IgD-negative memory B cell (primary cell): ENCODE data around the gene MEI1. TPM values are rescaled to one million over a fixed set of nuclear protein-coding genes. Genes with fewer than 3 reads are reported as not detected.

Experiments
- H3K27ac Mint-ChIP-seq, 3 donors: one replicate each; pipeline ENCODE4 v1.8.0; 2020 to 2022; ENCODE audit warnings: mild to moderate bottlenecking in 3 of 3, mixed read lengths in 3 of 3, moderate library complexity in 1 of 3
- H3K27me3 Mint-ChIP-seq: one replicate; pipeline ENCODE4 v1.8.0; 2021; ENCODE audit warnings: mixed read lengths
- H3K36me3 Mint-ChIP-seq: one replicate; pipeline ENCODE4 v1.8.0; 2020; ENCODE audit warnings: mild to moderate bottlenecking, mixed read lengths
- H3K4me1 Mint-ChIP-seq, 3 donors: one replicate each; pipeline ENCODE4 v1.8.0; 2020 to 2022; ENCODE audit warnings: mixed read lengths in 3 of 3, mild to moderate bottlenecking in 1 of 3
- H3K4me3 Mint-ChIP-seq, 4 donors: one replicate each; pipeline ENCODE4 v1.8.0; 2020 to 2022; ENCODE audit warnings: mild to moderate bottlenecking in 4 of 4, mixed read lengths in 4 of 4, moderate library complexity in 3 of 4
- H3K9me3 Mint-ChIP-seq, 3 donors: one replicate each; pipeline ENCODE4 v1.8.0; 2020 to 2021; ENCODE audit warnings: mixed read lengths in 3 of 3, mild to moderate bottlenecking in 1 of 3
- polyA plus RNA-seq: library from polyadenylated mRNA; unstranded; fragments of 300-500 nt; fragmentation: Illumina TruSeq; gene quantifications from one replicate; pipeline ENCODE4 v1.2.3, GENCODE V29; 2021

MEI1 gene
- polyA plus RNA-seq, 1 donor from 2014 or later, result 105 TPM

DNA sequence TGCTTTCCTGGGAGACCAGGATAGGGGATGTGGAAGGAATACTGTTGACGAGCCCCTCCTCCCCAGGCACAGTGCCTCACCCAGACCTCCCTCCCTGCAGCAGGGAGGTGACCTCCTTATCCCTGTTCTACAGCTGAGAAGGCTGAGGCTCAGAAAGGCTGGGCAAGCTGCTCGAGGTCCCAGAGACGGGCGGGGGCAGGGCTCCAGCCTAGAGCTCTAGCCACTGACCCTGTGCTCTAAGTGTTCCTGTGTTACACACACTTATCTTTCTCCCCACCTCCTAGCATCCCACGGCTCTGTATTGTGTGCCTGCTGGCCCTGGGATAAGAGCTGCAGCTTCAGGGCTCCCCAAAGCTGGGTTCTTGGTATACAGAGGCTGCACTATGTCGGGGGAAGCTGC lies 109.1 kb downstream of the MEI1 start:
- Mint-ChIP-seq H3K36me3 (peaks cover 8% of the 10 kb centered on the region), H3K4me1 (peaks cover 2 to 8% (median 6%) of the 10 kb centered on the region in 3 donors), H3K4me3 (no peak overlapping the region), H3K27me3 (no peaks in the 10 kb centered on the region), H3K9me3 (no peaks in the 10 kb centered on the region), H3K27ac (no peak overlapping the region)

DNA sequence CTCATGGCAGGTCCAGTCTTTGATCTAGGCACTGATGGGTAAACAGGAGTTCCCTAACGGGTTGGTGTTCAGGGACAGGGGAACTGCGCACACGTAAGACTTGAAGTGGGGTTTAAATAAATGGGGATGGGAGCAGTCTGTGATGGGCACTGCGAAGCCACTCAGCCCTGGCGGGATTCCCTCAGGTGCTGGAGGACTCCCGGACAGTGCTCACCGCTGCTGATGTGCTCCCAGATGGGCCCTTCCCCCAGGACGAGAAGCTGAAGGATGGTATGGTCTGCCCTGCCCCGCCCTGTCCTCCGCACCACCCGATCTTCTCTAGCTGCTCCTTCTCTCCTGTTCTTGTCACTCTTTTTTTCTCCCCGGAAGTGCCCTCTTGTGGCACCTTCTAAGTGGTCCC lies 110.7 kb downstream of the MEI1 start:
- no peak overlapping the region for H3K4me3 Mint-ChIP-seq
- peaks cover 8% of the 10 kb centered on the region for H3K36me3 Mint-ChIP-seq
- no peaks in the 10 kb centered on the region for H3K9me3 Mint-ChIP-seq
- H3K4me1 Mint-ChIP-seq, result peaks cover 0 to 4% (median 0%) of the 10 kb centered on the region in 3 donors
- no peak overlapping the region for H3K27ac Mint-ChIP-seq
- H3K27me3 Mint-ChIP-seq, result no peaks in the 10 kb centered on the region

DNA sequence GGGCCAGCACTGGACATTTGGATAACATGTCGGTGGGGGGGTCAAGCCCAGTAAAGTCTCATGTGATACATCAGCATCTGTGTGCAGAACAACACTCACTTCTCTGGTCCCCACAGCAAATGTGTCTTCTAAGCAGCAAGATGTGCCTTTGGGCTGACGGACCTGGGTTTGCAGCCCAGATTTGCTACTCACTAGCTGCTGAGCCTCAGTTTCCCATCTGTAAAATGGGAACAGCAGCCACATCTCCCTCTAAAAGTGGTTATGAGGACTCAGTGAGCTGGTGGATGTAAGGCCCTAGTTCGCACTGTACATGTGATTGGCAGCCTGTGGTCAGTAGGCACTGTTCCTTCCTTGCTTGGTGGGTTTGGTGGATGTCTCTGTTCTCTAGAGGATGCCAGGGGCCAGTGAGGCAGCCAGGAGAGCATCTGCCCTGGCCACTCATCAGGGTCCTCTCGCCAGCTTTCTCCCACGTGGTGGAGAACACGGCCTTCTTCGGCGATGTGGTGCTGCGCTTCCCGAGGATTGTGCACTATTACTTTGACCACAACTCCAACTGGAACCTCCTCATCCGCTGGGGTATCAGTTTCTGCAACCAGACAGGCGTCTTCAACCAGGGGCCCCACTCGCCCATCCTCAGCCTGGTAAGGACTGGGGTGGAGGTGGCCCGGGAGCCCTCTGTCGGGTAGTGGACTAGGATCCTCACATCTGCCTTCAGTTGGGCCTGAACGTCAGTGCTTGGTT lies 113.7 kb downstream of the MEI1 start:
- Mint-ChIP-seq H3K36me3 (peaks cover 8% of the 10 kb centered on the region), H3K27ac (no peak overlapping the region), H3K4me3 (no peak overlapping the region), H3K27me3 (no peaks in the 10 kb centered on the region), H3K9me3 (no peaks in the 10 kb centered on the region), H3K4me1 (no peaks in the 10 kb centered on the region)

DNA sequence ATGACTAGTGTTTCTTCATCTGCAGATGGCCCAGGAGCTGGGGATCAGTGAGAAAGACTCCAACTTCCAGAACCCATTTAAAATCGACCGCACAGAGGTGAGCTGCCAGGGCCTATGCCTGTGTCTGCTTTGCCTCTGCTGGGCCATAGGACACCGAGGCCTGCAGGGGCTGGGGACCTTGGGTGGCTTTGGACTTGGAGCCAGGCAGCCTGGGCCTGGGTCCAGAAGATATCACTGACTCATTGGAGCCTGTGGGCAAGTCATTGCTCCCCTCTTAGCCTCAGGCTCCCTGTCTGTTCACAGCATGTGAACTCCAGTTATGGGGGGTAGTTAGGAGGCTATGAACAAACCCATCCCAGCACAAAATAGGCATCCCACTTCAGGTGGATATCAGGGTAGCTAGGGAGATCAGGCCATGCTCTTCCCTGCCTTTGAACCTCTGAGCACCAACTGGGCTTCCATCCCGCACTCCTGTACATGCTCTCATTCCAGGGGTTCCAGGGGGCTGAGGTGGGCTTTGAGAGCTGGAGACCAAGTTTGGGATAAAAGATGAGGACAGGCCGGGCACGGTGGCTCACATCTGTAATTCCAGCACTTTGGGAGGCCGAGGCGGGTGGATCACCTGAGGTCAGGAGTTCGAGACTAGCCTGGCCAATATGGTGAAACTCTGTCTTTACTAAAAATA lies 114.6 kb downstream of the MEI1 start:
- H3K9me3 Mint-ChIP-seq, result no peaks in the 10 kb centered on the region
- peak overlapping the region in 1 of 3 donors; percentile 23 for H3K27ac Mint-ChIP-seq
- H3K4me3 Mint-ChIP-seq, result no peak overlapping the region
- H3K27me3 Mint-ChIP-seq, result no peaks in the 10 kb centered on the region
- H3K36me3 Mint-ChIP-seq, result peaks cover 8% of the 10 kb centered on the region
- no peaks in the 10 kb centered on the region for H3K4me1 Mint-ChIP-seq

DNA sequence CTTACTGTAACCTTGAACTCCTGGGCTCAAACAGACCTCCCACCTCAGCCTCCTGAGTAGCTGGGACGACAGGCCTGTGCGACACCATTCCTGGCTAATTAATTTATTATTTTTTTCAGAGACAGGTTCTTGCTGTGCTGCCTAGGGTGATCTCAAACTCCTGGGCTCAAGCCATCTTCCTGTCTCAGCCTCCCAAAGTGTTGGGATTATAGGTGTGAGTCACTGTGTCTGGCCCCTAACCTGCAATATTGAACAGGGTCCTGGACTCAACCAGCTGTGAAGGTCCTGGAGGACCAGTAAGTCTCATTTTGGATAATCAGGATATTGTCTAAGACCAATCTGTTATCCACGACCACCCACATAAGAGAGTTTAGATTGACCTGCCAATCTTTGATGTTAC lies 116.4 kb downstream of the MEI1 start:
- Mint-ChIP-seq H3K4me3 (no peak overlapping the region), H3K27ac (no peak overlapping the region), H3K36me3 (no peaks in the 10 kb centered on the region), H3K9me3 (no peaks in the 10 kb centered on the region), H3K27me3 (no peaks in the 10 kb centered on the region), H3K4me1 (peaks cover 0 to 2% (median 0%) of the 10 kb centered on the region in 3 donors)

DNA sequence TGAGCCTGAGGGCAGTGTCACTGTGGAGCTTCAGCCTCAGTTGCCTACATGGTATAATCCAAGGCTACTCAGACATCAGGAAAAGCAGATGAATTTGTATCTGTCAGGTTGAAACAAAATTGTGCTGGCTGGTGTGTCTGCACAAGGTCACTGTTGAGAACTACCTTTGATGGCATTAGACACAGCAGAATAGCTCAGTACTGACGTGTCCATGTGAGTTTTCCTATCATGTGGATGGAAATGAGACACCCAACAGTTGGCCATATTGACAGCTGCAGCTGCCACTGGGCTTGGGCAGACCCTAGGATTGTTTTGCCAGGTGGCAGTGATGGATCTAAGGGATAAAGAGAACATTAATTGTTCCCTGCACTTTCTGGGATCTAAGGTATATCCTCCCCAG lies 116.9 kb downstream of the MEI1 start:
- Mint-ChIP-seq H3K9me3 (no peaks in the 10 kb centered on the region), H3K4me3 (no peak overlapping the region), H3K4me1 (peaks cover 0 to 3% (median 2%) of the 10 kb centered on the region in 3 donors), H3K36me3 (no peaks in the 10 kb centered on the region), H3K27me3 (no peaks in the 10 kb centered on the region), H3K27ac (no peak overlapping the region)

DNA sequence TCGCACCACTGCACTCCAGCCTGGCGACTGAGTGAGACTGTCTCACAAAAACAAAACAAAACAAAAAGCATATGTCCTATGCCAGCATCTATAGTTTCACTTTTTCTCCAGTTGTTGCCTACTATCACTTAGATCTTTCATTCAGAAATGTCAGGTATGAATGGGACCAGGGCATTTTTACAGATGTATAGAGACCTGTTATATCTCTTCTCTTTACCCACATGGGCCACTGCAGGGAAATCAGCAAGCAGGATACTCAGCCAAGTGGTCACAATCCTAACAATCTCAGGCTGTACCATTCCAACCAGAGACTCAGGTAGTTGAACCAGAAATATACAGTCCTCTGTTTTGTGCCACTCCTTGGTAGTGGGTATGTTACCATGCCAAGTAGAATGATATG lies 117.6 kb downstream of the MEI1 start:
- H3K4me3 Mint-ChIP-seq, result no peak overlapping the region
- H3K36me3 Mint-ChIP-seq, result no peaks in the 10 kb centered on the region
- no peaks in the 10 kb centered on the region for H3K9me3 Mint-ChIP-seq
- H3K27me3 Mint-ChIP-seq, result no peaks in the 10 kb centered on the region
- H3K27ac Mint-ChIP-seq, result no peak overlapping the region
- peaks cover 0 to 3% (median 2%) of the 10 kb centered on the region in 3 donors for H3K4me1 Mint-ChIP-seq

DNA sequence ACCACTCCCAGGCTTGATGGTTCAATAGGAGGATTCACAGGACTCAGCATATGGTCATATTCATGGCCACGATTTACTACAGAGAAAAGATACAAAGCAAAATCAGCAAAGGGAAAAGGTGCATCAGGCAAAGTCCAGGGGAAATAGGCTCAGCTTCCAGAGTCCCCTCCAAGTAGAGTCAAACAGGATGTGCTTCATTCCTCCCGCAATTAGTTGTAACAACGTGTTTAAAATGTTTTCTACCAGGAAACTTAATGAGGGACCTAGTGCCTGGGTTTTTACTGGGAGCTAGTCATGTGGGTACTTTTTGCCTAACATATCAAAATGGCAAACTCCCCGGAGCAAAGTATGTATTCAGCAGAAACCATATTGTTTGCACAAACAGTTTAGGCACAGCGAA lies 118.7 kb downstream of the MEI1 start:
- no peak overlapping the region for H3K4me3 Mint-ChIP-seq
- H3K27me3 Mint-ChIP-seq, result no peaks in the 10 kb centered on the region
- H3K4me1 Mint-ChIP-seq, result peaks cover 2 to 8% (median 6%) of the 10 kb centered on the region in 3 donors
- H3K36me3 Mint-ChIP-seq, result no peaks in the 10 kb centered on the region
- no peak overlapping the region for H3K27ac Mint-ChIP-seq
- no peaks in the 10 kb centered on the region for H3K9me3 Mint-ChIP-seq

DNA sequence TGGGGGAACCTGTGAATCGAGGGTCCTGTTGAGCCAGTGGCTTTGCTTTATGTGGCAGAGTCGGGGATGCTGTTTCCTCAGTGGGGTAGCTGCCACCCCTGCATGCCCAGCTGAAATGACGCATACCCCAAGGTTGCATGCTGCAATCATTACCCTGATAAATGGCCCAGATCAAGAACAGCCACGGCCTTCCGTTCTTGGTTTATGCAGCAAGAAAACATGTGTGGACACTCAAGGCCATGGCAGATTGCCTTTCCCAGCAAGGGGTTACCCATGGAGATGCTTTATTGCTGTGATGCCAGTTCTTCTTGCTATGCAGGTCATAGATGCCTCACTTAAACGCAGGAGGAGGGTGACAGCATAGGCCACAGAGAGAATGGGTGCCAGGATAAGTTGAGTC lies 119.3 kb downstream of the MEI1 start:
- Mint-ChIP-seq H3K27ac (peak overlapping the region in 1 of 3 donors; percentile 31), H3K9me3 (no peaks in the 10 kb centered on the region)

DNA sequence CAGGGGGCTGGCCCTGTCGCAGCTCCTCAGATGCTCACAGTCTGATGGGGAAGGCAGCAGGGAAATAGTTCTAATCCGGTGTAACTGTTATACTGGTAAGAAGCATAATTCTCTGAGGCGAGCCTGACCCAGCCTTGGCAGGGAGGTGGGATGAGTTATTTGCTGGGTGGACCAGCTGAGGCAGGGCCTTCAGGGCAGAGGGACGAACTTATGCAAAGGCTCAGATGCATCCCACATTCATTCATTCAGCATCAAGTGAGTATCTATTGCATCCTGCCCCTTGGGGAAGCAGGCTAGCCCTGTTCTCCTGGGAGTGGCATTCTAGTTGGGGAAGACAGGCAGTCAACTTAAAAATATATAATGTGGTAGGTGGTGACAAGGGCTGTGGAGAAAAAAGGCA lies 120.0 kb downstream of the MEI1 start:
- Mint-ChIP-seq H3K36me3 (peaks cover 4% of the 10 kb centered on the region), H3K27ac (peak overlapping the region in 1 of 3 donors; percentile 64), H3K4me1 (peaks cover 2 to 9% (median 6%) of the 10 kb centered on the region in 3 donors), H3K27me3 (no peaks in the 10 kb centered on the region), H3K9me3 (no peaks in the 10 kb centered on the region), H3K4me3 (no peak overlapping the region)

More for the DNA sequence above, 119.3 kb downstream of the MEI1 start:
- Mint-ChIP-seq H3K27me3 (no peaks in the 10 kb centered on the region), H3K36me3 (no peaks in the 10 kb centered on the region), H3K4me1 (peaks cover 2 to 9% (median 6%) of the 10 kb centered on the region in 3 donors), H3K4me3 (no peak overlapping the region)

DNA sequence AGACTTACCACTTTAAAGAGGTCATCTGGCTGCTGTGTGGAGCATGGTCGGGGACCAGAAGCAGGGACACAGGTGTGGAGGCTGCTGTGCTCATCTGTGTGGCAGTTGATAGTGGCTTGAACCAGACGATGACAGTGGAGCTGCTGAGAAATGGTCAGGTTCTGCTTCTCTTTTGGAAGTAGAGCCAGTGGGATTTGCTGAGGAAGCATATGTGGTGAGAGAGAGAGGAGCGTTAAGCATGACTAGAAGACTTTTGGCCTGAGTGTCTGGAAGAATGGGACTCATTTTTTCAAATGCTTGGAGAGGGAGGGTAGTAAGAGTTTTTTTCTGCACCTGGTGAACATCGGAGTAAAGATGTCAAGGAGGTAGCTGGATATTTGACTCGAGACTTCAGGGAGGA lies 121.1 kb downstream of the MEI1 start:
- Mint-ChIP-seq H3K27ac (peak overlapping the region in 1 of 3 donors; percentile 29), H3K4me3 (no peak overlapping the region), H3K4me1 (peaks cover 2 to 9% (median 6%) of the 10 kb centered on the region in 3 donors), H3K27me3 (no peaks in the 10 kb centered on the region), H3K36me3 (peaks cover 6% of the 10 kb centered on the region), H3K9me3 (no peaks in the 10 kb centered on the region)

DNA sequence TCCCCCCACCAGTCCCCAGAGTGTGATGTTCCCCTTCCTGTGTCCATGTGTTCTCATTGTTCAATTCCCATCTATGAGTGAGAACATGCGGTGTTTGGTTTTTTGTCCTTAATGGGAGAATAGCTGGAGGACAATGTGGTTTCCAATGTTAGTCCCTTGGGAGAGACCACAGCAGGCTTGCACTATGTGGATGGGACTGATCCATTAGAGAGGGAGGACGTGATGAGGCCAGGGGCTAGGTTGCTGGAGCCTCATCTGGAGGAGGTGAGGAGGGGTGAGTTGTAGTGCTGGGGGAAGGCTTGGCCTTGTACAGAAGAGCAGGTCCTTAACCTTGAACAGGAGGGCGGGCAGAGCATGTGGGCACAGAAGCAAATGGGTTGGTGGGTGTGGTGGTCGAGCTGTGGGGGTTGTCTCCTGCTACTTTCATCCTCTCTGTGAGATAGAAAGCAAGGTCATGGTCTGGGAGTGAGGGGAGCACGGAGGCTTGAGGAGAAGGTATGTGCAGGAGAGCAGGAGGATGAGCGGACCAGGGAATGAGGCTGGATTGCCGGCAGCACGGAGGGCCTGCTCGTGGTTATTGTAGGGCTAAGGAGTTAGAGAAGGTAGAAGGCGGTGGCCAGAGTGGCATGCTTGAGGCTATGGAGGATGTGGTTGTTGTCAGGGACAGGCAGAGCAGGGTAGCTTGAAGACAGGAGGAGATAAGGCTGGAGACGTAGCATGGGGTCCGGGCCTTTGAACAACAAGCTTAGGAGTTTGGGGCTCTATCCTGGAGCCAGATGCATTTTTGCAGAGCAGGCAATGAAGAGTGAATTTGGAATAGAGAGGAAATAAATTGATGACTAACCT lies 122.4 kb downstream of the MEI1 start:
- Mint-ChIP-seq H3K4me3 (no peak overlapping the region), H3K9me3 (no peaks in the 10 kb centered on the region), H3K4me1 (peaks cover 2 to 9% (median 6%) of the 10 kb centered on the region in 3 donors), H3K27ac (peak overlapping the region in 2 of 3 donors; percentile 0 to 74), H3K36me3 (peaks cover 8% of the 10 kb centered on the region), H3K27me3 (no peaks in the 10 kb centered on the region)

DNA sequence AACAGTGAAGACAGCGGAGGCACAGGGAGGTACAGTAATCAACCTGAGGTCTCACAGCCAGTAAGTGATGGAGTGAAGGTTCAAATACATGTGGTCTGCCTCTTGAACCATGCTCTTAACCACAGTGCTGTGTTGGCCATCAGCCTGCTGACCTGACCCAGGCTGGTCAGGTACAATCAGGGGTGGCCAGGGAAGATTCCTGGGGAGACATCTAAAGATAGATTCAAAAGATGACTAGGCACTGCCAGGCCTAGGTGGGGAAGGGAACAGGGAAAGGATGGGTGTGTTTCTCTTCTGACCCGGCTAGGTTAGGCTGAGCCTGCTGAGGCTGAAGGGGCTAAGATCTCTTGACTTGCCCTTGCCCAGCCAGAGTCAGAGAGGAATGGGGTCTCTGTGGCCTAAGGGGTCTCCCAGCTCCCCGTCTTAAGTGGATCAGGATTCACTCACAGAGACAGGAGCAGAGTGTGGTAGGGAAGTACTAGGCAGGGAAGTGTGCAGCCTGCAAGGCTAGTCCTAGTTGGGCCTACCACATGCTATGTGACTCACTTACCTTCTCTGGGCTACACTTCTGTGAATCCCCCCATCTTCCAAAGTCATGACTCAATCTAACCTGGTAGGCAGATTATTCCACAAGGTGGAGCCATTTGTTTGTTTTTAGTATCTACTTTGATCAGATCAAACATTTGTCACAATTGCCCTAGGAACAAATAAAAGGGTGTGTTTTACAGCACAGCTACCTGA lies 123.2 kb downstream of the MEI1 start:
- H3K27me3 Mint-ChIP-seq, result no peaks in the 10 kb centered on the region
- peaks cover 2 to 9% (median 6%) of the 10 kb centered on the region in 3 donors for H3K4me1 Mint-ChIP-seq
- H3K9me3 Mint-ChIP-seq, result no peaks in the 10 kb centered on the region
- H3K4me3 Mint-ChIP-seq, result no peak overlapping the region
- H3K36me3 Mint-ChIP-seq, result peaks cover 8% of the 10 kb centered on the region
- H3K27ac Mint-ChIP-seq, result peak overlapping the region in 2 of 3 donors; percentile 0 to 74

DNA sequence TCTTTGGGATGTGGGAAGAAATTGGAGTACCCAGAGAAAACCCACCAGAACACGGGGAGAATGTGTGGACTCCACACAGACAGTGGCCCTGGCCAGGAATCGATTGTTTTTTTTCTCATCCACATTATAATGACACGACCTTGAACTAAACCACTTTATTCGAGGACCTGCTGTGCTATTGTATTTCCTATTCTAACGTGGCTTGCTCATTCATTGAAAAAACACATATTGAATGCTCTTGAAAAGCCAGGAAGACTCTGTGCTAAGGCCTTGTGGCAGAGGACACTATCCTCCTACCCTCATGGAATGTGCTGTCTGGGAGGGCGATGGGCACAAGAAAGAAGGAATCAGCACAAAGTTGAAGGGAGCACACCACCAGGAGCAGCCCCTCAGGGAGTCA lies 124.5 kb downstream of the MEI1 start:
- Mint-ChIP-seq H3K36me3 (peaks cover 8% of the 10 kb centered on the region), H3K27me3 (no peaks in the 10 kb centered on the region), H3K4me1 (peaks cover 2 to 9% (median 6%) of the 10 kb centered on the region in 3 donors), H3K27ac (peak overlapping the region in 1 of 3 donors; percentile 73), H3K9me3 (no peaks in the 10 kb centered on the region), H3K4me3 (no peak overlapping the region)
